Muscle of leg (tissue), 11 donors: Measurements from ENCODE around the gene PPM1D. TPM values are rescaled to one million over a fixed set of nuclear protein-coding genes. Genes with fewer than 3 reads are reported as not detected.

ENCODE experiments used
- DNase-seq: peaks from one replicate; pipeline ENCODE4 v3.0.0; 2013
- H3K27ac ChIP-seq: one replicate; pipeline ENCODE4 v1.5.1; 2013; ENCODE audit warnings: mild to moderate bottlenecking, low read length, control low read depth
- H3K27me3 ChIP-seq: one replicate; pipeline ENCODE4 v1.6.1; 2013; ENCODE audit warnings: low read length; ENCODE audit not compliant: control insufficient read depth, insufficient read depth
- H3K36me3 ChIP-seq: one replicate; pipeline ENCODE4 v1.6.1; 2013; ENCODE audit warnings: low read length; ENCODE audit not compliant: control insufficient read depth, insufficient read depth
- H3K4me1 ChIP-seq: one replicate; pipeline ENCODE4 v1.6.1; 2013; ENCODE audit warnings: low read length; ENCODE audit not compliant: control insufficient read depth, insufficient read depth
- H3K4me3 ChIP-seq: one replicate; pipeline ENCODE4 v1.5.1; 2013; ENCODE audit warnings: low read length, control low read depth
- H3K9me3 ChIP-seq: replicated peaks from 2 replicates; pipeline ENCODE4 v1.6.1; 2013; ENCODE audit warnings: low read depth, low read length; ENCODE audit not compliant: control insufficient read depth
- WGBS: methylation state at CpG from one replicate; pipeline ENCODE4 v1.1.5; 2013; ENCODE audit warnings: missing lambda C conversion rate; ENCODE audit not compliant: insufficient coverage; 5-methylcytosine and 5-hydroxymethylcytosine counted together
- polyA plus RNA-seq, 8 donors: library from polyadenylated mRNA; unstranded; fragments of 120-200 nt; gene quantifications; one replicate each; pipeline versions ENCODE4 v1.2.1 to v1.2.3, GENCODE V29; 2013; ENCODE audit warnings: inconsistent platforms in 1 of 8, low replicate concordance in 1 of 8; ENCODE audit not compliant: insufficient read length in 8 of 8, insufficient read depth in 1 of 8
- total RNA-seq: library from RNA; stranded (reverse); fragments of 120-200 nt; gene quantifications from one replicate; pipeline ENCODE4 v1.2.4, GENCODE V29; 2013

PPM1D gene
- total and polyA plus RNA-seq, 9 donors = 7.9 to 12.4 (median 9.4) TPM

- H3K4me1 ChIP-seq = no peaks in the 10 kb centered on the region
- H3K4me3 ChIP-seq = no peak overlapping the region
- no CpG with 5 or more reads among the region's 5 CpGs for WGBS
- no peaks in the 10 kb centered on the region for H3K9me3 ChIP-seq
- peak; percentile 72 for DNase-seq
- no peak overlapping the region for H3K27ac ChIP-seq
- H3K27me3 ChIP-seq = no peaks in the 10 kb centered on the region
- peaks cover 7% of the 10 kb centered on the region for H3K36me3 ChIP-seq
Measured at GRCh38 chr17:60630352-60630751, 30.4 kb downstream of the PPM1D start.

DNA sequence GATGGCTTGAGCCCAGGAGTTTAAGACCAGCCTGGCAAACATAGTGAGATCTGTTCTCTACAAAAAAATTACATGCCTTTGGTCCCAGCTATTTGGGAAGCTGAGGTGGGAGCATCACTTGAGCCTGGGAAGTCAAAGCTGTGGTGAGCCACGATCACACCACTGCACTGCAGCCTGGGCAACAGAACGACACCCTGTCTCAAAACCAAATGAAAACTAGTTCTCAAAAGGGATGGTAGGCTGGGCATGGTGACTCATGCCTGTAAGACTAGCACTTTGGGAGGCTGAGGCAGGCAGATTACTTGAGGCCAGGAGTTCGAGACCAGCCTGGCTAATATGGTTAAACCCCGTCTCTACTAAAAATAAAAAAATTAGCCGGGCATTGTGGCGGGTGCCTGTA lies 31.1 kb downstream of the PPM1D start:
- DNase-seq = no peak
- Histone ChIP-seq H3K4me1 (no peaks in the 10 kb centered on the region), H3K9me3 (no peaks in the 10 kb centered on the region), H3K27ac (no peak overlapping the region), H3K27me3 (no peaks in the 10 kb centered on the region), H3K36me3 (peaks cover 7% of the 10 kb centered on the region), H3K4me3 (no peak overlapping the region)
- WGBS = 100% methylated on average over 2 of the region's 6 CpGs

GRCh38 chr17:60637683-60638082 lies 37.7 kb downstream of the PPM1D start:
- Histone ChIP-seq H3K4me1 (no peaks in the 10 kb centered on the region), H3K27me3 (no peaks in the 10 kb centered on the region), H3K4me3 (no peak overlapping the region), H3K9me3 (no peaks in the 10 kb centered on the region), H3K27ac (no peak overlapping the region), H3K36me3 (peaks cover 10% of the 10 kb centered on the region)
- DNase-seq = no peak
- WGBS = 94% methylated on average over 2 of the region's 2 CpGs

DNA sequence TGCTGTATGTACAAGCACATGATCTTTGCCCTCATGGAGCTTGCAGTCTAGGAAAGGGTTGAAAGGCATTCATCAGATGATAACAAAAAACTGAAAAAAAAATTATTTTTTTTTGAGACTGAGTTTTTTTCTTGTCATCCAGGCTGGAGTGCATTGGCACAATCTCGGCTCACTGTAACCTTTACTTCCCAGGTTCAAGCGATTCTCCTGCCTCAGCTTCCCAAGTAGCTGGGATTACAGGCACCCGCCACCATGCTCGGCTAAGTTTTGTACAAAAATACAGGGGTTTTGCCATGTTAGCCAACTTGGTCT lies 39.0 kb downstream of the PPM1D start:
- no peaks in the 10 kb centered on the region for H3K27me3 ChIP-seq
- no peaks in the 10 kb centered on the region for H3K9me3 ChIP-seq
- WGBS = 83% methylated on average over 4 of the region's 4 CpGs
- H3K4me1 ChIP-seq = no peaks in the 10 kb centered on the region
- no peak overlapping the region for H3K4me3 ChIP-seq
- H3K27ac ChIP-seq = no peak overlapping the region
- DNase-seq = no peak
- H3K36me3 ChIP-seq = peaks cover 9% of the 10 kb centered on the region

GRCh38 chr17:60640503-60640902 lies 40.5 kb downstream of the PPM1D start:
- WGBS = no CpG with 5 or more reads among the region's 2 CpGs
- DNase-seq = no peak
- H3K4me1 ChIP-seq = no peaks in the 10 kb centered on the region

GRCh38 chr17:60641126-60641525 lies 41.1 kb downstream of the PPM1D start:
- WGBS = 100% methylated on average over 1 of the region's 3 CpGs

More at GRCh38 chr17:60640503-60640902, 40.5 kb downstream of the PPM1D start:
- Histone ChIP-seq H3K4me3 (no peak overlapping the region), H3K9me3 (no peaks in the 10 kb centered on the region), H3K27me3 (no peaks in the 10 kb centered on the region), H3K36me3 (peaks cover 5% of the 10 kb centered on the region), H3K27ac (no peak overlapping the region)

GRCh38 chr17:60641810-60642220 lies 41.8 kb downstream of the PPM1D start:
- peak; percentile 81 for DNase-seq
- H3K9me3 ChIP-seq = no peaks in the 10 kb centered on the region
- no CpG with 5 or more reads among the region's 1 CpG for WGBS
- no peak overlapping the region for H3K27ac ChIP-seq
- H3K36me3 ChIP-seq = peaks cover 1% of the 10 kb centered on the region
- no peaks in the 10 kb centered on the region for H3K4me1 ChIP-seq
- H3K4me3 ChIP-seq = no peak overlapping the region
- no peaks in the 10 kb centered on the region for H3K27me3 ChIP-seq

More at GRCh38 chr17:60641126-60641525, 41.1 kb downstream of the PPM1D start:
- H3K4me1 ChIP-seq = no peaks in the 10 kb centered on the region
- DNase-seq = no peak
- no peak overlapping the region for H3K4me3 ChIP-seq
- H3K36me3 ChIP-seq = peaks cover 5% of the 10 kb centered on the region
- H3K27ac ChIP-seq = no peak overlapping the region
- no peaks in the 10 kb centered on the region for H3K9me3 ChIP-seq
- H3K27me3 ChIP-seq = no peaks in the 10 kb centered on the region

- no peaks in the 10 kb centered on the region for H3K27me3 ChIP-seq
- peaks cover 9% of the 10 kb centered on the region for H3K36me3 ChIP-seq
- no peak overlapping the region for H3K27ac ChIP-seq
- no peaks in the 10 kb centered on the region for H3K4me1 ChIP-seq
- no CpG with 5 or more reads among the region's 3 CpGs for WGBS
- DNase-seq = no peak
- H3K9me3 ChIP-seq = no peaks in the 10 kb centered on the region
- no peak overlapping the region for H3K4me3 ChIP-seq
Measured at GRCh38 chr17:60645918-60646523, 46.0 kb downstream of the PPM1D start.

DNA sequence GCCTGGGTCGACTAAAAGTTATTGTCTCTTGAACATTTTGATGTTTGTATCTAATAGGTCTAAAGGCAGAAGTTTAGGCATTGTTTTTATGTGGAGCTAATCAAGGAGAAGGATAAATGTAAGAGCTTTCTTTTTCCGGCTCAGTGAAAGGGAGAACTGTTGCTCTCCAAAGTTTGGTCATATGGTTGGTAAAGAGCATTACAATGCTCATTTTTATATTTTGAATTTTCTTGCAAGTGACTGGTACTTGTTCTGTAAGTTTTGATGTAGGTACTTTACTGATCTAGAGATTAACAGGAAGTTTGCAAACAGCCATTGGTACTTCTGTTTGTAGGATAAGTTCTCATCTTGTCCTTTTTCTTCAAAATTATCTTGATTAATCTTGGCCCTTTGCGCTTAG lies 46.7 kb downstream of the PPM1D start:
- H3K36me3 ChIP-seq = peaks cover 9% of the 10 kb centered on the region
- no CpG with 5 or more reads among the region's 3 CpGs for WGBS
- no peak for DNase-seq
- no peaks in the 10 kb centered on the region for H3K4me1 ChIP-seq
- no peak overlapping the region for H3K4me3 ChIP-seq
- H3K27ac ChIP-seq = no peak overlapping the region
- H3K9me3 ChIP-seq = no peaks in the 10 kb centered on the region
- no peaks in the 10 kb centered on the region for H3K27me3 ChIP-seq

DNA sequence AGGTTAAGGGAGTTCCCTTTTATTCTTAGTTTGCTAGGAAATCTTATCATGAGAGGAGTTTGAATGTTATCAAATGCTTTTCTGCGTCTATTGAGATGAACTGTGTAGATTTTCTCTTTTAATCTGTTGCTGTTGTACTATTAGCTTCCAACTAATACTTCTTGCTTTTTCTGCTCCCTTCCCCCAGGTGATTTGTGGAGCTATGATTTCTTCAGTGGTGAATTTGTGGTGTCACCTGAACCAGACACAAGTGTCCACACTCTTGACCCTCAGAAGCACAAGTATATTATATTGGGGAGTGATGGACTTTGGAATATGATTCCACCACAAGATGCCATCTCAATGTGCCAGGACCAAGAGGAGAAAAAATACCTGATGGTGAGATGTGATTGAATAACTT lies 47.7 kb downstream of the PPM1D start:
- WGBS = no CpG with 5 or more reads among the region's 1 CpG
- Histone ChIP-seq H3K27me3 (no peaks in the 10 kb centered on the region), H3K27ac (no peak overlapping the region), H3K4me1 (no peaks in the 10 kb centered on the region), H3K9me3 (no peaks in the 10 kb centered on the region), H3K4me3 (no peak overlapping the region), H3K36me3 (peaks cover 9% of the 10 kb centered on the region)
- DNase-seq = no peak
